Left hindlimb (tissue), 1 donor: ENCODE results near the gene ENHO.

Experiments used
- DNase-seq: peaks from one replicate; pipeline ENCODE4 v3.0.0-alpha.2; 2018

ENHO gene

GRCh38 chr9:34522091-34522887 lies 501 bp downstream of the ENHO start:
- DNase-seq = no peak

GRCh38 chr9:34521406-34522045 lies 1.3 kb downstream of the ENHO start:
- DNase-seq = no peak

- no peak for DNase-seq
Observed at GRCh38 chr9:34520505-34521385, 2.0 kb downstream of the ENHO start.

- no peak for DNase-seq
Observed at GRCh38 chr9:34520096-34520495, 2.7 kb downstream of the ENHO start.

- no peak for DNase-seq
Observed at GRCh38 chr9:34519321-34520020, 3.3 kb downstream of the ENHO start.

GRCh38 chr9:34518896-34519295 lies 3.9 kb downstream of the ENHO start:
- DNase-seq = no peak

GRCh38 chr9:34518110-34518616 lies 4.6 kb downstream of the ENHO start:
- peak; percentile 80 for DNase-seq

GRCh38 chr9:34517185-34517584 lies 5.6 kb downstream of the ENHO start:
- DNase-seq = no peak

- no peak for DNase-seq
Observed at GRCh38 chr9:34515959-34516358, 6.8 kb downstream of the ENHO start.

GRCh38 chr9:34514816-34515215 lies 8.0 kb downstream of the ENHO start:
- DNase-seq = no peak

- DNase-seq = no peak
Observed at GRCh38 chr9:34514401-34514800, 8.4 kb downstream of the ENHO start.

GRCh38 chr9:34513567-34514214 lies 9.1 kb downstream of the ENHO start:
- DNase-seq = peak; percentile 54

GRCh38 chr9:34512131-34513078 lies 10.4 kb downstream of the ENHO start:
- peak; percentile 48 for DNase-seq

- DNase-seq = no peak
Observed at GRCh38 chr9:34510497-34511468, 12.0 kb downstream of the ENHO start.

- DNase-seq = no peak
Observed at GRCh38 chr9:34508951-34509350, 13.8 kb downstream of the ENHO start.

GRCh38 chr9:34508463-34508862 lies 14.3 kb downstream of the ENHO start:
- DNase-seq = no peak

- DNase-seq = no peak
Observed at GRCh38 chr9:34507966-34508365, 14.8 kb downstream of the ENHO start.

GRCh38 chr9:34507556-34507955 lies 15.2 kb downstream of the ENHO start:
- no peak for DNase-seq

GRCh38 chr9:34506623-34507022 lies 16.2 kb downstream of the ENHO start:
- DNase-seq = no peak
